NCI-H226 (cell line): ENCODE results near the gene NTPCR.

Experiments used
- DNase-seq: peaks from one replicate; pipeline ENCODE4 v3.0.0-alpha.2; 2015

The NTPCR gene

GRCh38 chr1:232927830-232928505 is 22.4 kb upstream of the NTPCR start:
- DNase-seq: no peak

- DNase-seq: no peak
These were observed 17.7 kb upstream of the NTPCR start for GRCh38 chr1:232932486-232933425.

DNA sequence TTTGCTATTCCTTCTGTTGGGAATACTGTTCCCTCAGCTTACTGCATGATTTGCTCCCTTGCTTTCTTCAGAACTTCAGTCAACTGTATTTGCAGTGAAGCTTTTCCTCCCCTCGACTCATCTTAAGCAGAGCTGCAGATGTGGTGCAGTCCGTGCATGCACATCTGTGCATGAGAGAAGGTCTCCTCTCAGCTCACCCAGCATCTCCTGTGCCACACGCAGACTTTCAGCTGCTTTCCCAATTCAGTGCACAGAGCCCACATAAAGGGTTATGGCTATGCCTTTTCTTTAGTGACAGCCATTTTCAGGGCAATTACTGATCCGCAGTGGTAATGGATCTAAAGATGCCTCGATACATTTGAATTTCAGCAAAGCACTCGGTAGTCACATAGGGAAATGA is 13.5 kb upstream of the NTPCR start:
- no peak for DNase-seq

DNA sequence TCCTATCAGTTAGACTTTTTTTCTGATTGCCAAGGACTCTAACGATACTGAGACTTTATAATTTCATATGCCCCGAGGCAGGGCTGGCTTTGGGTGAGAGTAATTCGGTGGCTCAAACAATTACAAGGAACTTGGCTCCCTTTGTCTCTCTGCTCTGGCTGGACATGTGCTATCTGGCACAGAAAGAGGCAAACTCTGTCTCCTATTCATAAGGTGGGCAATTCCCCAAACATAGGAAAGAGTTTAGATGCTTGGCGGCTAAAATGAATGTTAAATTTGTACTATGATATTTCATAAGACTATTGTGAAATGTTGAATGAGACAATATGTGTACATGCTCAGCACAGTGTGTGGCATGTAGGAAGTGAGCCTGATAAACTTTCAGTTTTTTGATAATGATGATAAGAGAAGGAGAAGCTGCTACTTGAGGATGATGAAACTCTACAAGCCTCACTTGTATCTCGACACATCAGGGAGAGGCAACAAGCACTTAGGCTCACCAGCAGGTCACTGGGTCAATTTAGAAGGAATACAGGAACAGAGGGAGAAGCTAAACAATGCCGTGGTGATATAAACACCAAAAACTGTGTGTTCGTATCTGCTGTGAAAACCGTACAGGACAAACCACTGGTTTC is 12.6 kb upstream of the NTPCR start:
- peak; percentile 4 for DNase-seq

DNA sequence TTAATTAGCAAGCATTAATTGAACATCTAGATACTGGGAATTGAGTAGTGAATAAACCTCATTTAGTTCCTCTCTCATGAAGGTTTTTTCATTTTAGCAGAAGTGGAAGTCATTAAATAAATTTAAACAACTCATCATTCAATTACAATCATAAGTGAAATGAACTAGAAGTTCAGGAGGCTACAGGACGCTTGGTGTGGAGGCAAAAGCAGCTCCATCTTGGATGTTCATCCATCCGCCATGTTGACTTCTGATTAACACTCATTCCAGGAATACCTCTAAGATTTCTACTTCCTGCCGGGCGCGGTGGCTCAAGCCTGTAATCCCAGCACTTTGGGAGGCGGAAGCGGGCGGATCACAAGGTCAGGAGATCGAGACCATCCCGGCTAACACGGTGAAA is 11.5 kb upstream of the NTPCR start:
- no peak for DNase-seq

GRCh38 chr1:232939748-232940147 is 10.7 kb upstream of the NTPCR start:
- DNase-seq: no peak

DNA sequence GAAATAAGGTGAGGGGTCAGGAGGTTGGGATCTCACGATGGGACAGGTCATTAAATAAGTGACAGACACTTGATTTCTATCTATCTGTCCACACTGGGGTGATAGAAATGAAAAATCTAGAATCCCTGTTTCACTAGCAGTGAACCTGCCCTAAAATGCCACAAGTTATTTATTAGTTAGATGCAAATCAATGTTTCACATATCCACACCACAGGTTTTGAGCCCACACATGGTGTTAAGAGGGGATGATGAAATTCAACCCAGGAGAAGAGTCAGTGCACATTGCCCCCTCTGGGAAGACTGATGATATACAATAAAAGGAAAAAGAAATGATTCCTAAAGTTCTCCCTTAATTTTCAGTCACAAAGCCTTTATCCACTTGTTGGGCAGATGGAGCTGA is 10.1 kb upstream of the NTPCR start:
- no peak for DNase-seq

DNA sequence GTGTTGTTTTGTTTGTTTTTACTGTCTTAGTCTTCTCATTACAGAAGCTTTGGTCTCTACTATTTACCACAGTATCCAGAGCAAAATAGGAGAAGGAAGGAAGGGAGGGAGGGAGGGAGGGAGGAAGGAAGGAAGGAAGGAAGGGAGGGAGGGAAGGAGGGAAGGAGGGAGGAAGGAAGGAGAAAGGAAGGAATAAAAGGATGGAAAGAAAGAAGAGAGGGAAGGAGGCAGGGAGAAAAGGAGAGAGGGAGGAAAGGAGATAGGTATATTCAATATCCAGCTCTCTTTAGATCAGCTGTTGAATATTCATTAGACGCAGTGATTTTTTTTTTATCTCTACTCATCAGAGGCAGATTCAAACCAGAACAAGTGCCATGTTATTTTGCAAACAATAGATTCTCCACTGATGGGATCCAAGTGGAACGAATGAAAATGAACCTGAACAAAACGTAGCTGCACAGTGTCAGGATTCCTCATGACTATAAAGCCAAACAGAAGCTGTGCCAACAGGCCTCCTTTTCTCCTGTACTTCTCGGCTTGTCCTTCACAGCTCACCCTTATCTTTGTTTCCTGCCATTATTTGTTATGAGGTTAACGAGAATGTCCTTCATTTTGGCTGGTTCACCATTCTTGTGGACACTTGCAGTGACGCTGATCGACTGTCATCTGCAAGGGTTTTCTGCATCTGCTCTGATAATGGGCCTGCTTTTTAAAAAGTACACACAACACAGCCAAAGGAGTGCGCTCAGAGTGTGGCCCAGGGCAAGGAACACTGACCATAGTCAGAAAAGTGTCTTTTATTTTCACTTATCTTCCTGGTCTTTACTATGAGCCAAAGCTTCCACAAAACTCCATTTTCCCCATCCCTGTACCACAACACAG is 7.8 kb upstream of the NTPCR start:
- no peak for DNase-seq

- no peak for DNase-seq
These were observed 6.6 kb upstream of the NTPCR start for GRCh38 chr1:232943679-232944252.

GRCh38 chr1:232944347-232944746 is 6.1 kb upstream of the NTPCR start:
- no peak for DNase-seq

GRCh38 chr1:232949636-232950196 is 695 bp upstream of the NTPCR start:
- peak; percentile 43 for DNase-seq

- no peak for DNase-seq
These were observed 769 bp downstream of the NTPCR start for GRCh38 chr1:232951180-232951579.

- DNase-seq: no peak
These were observed 1.2 kb downstream of the NTPCR start for GRCh38 chr1:232951605-232952004.

GRCh38 chr1:232952514-232953499 is 2.4 kb downstream of the NTPCR start:
- DNase-seq: peak; percentile 10

DNA sequence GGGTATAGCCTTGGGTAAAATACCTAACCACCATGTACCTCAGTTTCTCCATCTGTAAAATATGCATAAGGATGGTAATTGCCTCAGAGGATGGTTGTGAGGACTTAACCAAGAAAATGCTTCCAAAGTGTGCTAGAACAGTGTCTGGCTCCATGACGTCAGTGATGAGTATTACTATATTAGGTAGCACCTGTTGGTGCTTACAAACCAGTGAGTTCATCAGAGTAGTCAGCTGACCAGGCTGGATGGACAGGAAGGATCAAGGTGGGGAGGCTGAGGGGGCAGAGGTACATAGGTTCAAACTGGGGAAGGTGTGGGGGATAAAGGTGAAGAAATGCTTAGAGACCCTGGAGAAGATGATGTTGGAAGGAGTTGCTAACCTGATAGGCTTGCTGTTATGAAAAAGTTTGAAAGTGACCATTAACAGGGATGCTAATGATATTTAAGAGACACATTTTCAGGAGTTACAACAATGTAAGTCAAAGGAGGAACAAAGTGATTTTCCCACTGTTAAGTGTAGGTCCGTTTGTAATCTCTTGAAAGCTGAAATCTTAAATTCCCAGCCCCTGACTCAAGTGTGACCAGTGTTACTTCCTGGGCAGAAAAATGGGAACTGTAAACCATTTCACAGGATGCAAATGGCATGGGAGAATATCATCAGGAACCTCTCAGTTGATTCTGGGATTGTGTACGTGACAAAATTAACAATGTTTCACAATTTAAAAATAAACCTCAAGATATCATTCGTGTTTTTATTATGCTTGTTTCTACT is 4.4 kb downstream of the NTPCR start:
- DNase-seq: no peak

DNA sequence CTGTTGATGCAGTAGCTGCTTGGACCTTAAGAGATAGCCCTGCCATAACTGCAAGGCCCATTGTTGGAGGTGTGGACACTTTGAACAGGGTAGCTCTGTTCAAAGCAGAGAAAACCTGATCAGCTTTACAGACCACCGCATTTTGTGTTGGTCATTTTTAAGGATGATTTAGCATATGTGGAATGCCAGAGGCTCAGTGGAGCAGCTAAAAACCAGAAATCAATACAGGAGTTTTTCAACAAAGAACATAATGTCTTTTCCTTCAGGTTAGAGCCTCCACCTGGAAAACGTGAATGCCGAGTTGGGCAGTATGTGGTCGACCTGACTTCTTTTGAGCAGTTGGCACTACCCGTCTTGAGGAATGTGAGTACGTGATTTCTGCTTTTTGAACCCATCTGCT is 5.7 kb downstream of the NTPCR start:
- no peak for DNase-seq

DNA sequence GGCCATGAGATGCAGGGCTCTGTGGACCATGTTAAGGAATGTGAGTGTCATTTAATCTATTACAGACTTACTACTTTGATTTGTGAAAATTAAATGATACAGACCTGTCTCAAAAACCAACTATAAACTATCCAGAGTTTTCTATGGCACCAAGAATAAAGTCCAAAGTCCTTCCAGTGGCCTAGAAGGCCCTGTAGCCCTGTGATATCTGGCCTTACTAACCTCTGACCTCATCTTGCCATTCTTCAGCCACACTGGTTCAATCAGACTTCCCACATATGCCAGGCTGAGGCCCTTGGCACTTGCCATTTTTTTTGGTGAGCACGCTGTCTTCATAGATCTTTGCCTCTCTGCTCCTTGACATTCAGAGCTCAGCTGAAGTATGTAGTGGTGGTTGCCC is 7.7 kb downstream of the NTPCR start:
- DNase-seq: no peak

DNA sequence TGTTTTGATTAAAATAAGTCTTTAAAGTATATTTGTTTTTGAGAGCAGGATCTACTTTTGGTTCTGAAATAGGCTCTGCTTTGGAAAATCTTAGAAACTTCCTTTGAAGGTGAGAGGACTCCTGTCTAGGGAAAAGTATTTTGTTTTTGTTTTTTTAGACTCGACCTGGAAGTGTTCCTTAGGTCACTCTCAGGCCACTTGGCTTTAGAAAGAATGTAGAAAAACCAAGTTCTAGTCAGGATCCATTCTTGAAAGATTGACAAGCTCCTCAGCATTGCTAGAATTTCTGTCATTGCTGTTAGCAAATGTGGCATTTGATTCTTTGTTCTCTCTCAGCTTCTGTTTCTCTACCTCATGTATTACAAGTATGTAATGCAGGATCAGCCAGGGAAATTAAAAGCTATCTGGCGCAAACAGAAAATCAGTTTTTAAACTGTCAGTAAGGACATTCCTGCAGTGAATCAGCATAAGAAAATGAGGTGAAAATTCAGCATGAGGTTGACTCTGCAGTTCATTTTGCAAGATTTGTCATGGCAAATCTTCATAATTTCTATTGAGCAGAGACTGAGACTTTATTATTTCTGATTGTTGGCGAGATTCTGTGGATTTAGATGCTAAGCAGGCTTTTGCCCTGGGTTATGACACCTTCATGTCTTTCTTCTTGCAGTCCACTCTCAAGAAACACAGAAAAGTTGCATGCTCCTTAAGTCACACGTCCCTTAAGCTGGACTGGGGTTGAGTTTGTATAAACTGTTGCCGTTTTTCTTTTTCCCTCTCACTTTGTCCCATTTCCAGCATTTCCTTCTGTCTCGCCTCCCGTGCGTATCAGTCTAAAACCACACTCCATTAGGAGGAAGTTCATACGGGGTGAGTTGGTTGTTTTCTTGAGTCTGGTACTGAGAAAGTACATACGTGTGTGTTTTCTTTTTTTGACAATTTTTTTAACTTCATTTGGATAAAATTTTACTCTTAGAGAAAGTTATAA is 12.6 kb downstream of the NTPCR start:
- DNase-seq: no peak

DNA sequence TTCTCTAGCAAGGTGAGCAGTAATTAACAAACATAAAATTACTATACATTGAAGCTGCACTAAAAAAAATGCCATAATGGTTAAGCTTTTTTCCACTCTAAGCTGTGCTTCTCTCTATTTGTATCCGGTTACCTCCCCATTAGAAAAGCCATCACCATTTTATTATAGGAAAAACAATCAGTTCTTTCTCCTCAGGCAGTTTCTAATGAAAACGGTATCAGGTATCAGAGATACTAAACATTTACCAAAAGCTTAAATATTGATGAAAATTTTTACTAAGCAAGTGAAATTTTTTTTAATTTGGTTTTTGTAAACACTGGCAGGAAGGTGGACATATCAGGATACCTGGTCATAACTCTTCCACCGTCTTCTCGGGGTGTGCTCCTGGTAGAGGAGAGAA is 14.2 kb downstream of the NTPCR start:
- no peak for DNase-seq
